Measurements from ENCODE around the gene ANO4. TPM values are rescaled to one million over a fixed set of nuclear protein-coding genes. Genes with fewer than 3 reads are reported as not detected.
"Not testable (repeated sequence)": the region's sequence is repeated elsewhere in the genome, so short reads cannot be mapped to it uniquely, and the experiment has no call there.

ANO4 gene
- total RNA-seq, 1 experiment from 2014 or later = not detected

GRCh38 chr12:101039848-101040531 is 245.4 kb downstream of the ANO4 start:
- no peak for DNase-seq (ENCODE audit: low spot score)

GRCh38 chr12:101040936-101041335 is 246.4 kb downstream of the ANO4 start:
- DNase-seq (ENCODE audit: low spot score) = no peak

- DNase-seq (ENCODE audit: low spot score) = no peak
Measured at GRCh38 chr12:101042211-101042610, 247.6 kb downstream of the ANO4 start.

GRCh38 chr12:101044512-101045059 is 250.0 kb downstream of the ANO4 start:
- DNase-seq (ENCODE audit: low spot score) = no peak

DNA sequence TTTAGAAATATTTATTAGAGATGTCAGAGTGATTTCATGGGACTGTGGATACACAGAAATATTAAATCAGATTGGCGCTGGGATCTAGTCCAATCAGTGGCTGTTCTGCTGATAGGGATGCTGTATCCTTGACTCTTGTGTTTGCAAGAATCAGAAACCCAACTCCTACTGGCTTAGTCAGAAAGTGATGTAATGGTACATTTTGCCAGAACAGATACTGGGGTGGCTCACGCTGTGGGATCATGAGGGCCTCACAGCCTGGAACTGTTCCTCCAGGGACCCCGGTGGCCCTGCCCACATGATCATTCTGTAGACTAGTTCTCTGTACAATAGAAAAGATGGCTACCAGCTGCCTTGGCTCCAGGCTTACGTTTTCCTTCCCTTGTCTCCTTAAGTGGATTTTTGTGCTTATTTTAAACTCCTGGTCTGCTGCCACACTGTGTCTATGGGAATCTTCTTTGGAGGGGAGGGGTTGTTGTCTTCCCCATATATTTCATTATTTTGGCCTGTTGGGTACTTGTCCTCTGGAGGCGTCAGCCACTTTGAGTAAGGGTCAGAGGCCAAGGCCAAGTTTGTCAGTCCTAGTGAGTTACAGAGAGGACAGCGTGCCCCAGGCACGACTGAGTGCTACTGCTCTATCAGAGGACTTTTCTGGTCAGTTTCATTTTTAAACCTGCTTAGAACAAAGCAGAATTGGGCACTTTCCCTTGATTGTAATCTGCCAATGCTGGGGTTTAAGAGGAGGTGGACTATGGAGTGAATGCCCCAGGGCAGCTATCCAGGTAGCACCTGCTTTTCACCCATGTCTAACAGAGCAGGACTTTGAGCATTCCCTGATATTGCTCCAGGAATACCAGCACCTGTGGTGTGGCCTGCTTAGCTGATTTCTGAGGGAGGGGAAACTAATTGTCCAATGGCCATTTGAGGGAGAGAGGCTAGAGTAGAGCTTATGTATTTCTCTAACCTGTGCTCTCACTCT is 251.2 kb downstream of the ANO4 start:
- no peak for DNase-seq (ENCODE audit: low spot score)

DNA sequence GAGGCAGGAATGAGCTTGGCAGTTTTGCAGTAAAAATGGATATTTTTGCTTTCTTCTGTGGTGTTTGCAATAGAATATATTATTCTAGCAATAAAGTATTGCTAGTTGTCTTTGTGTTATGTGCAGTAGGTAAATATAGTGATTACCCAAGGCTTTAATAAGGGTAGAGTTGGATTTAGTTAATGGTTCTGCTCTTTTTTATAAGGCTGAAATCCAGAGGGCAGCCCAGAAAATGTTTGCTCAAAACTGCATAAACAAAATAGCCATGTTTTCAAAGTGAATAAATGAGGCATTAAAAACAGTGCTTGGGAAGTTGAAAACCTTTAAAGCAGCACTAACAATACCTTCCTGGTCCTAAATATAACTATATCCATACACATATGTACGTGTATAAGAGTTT is 253.1 kb downstream of the ANO4 start:
- no peak for DNase-seq (ENCODE audit: low spot score)

- no peak for DNase-seq (ENCODE audit: low spot score)
Measured at GRCh38 chr12:101050631-101051030, 256.1 kb downstream of the ANO4 start.

- DNase-seq (ENCODE audit: low spot score) = no peak
Measured at GRCh38 chr12:101051151-101051550, 256.6 kb downstream of the ANO4 start.

- peak; percentile 96 for DNase-seq (ENCODE audit: low spot score)
Measured at GRCh38 chr12:101051901-101052550, 257.4 kb downstream of the ANO4 start.

GRCh38 chr12:101053203-101053602 is 258.6 kb downstream of the ANO4 start:
- no peak for DNase-seq (ENCODE audit: low spot score)

- DNase-seq (ENCODE audit: low spot score) = no peak
Measured at GRCh38 chr12:101055940-101056339, 261.4 kb downstream of the ANO4 start.

- not testable (repeated sequence) for DNase-seq (ENCODE audit: low spot score)
Measured at GRCh38 chr12:101062508-101062907, 267.9 kb downstream of the ANO4 start.

GRCh38 chr12:101064721-101065120 is 270.1 kb downstream of the ANO4 start:
- no peak for DNase-seq (ENCODE audit: low spot score)

- DNase-seq (ENCODE audit: low spot score) = no peak
Measured at GRCh38 chr12:101066489-101066888, 271.9 kb downstream of the ANO4 start.

- DNase-seq (ENCODE audit: low spot score) = no peak
Measured at GRCh38 chr12:101068402-101068801, 273.8 kb downstream of the ANO4 start.

DNA sequence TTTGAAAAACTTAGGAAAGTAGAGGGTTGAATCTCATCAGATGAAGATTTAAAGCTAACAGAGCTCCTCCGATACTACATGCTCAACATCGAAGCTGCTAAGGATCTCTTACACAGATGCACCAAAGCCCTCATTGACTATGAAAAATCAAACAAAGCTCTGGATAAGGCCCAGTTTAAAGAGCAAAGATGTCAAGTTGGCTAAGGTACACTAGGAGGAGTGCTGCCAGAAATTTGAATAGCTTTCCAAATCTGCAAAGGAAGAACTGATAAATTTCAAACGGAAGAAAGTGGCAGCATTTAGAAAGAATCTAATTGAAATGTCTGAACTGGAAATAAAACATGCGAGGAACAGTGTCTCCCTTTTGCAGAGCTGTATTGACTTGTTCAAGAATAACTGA is 274.3 kb downstream of the ANO4 start:
- no peak for DNase-seq (ENCODE audit: low spot score)

- DNase-seq (ENCODE audit: low spot score) = no peak
Measured at GRCh38 chr12:101074940-101075680, 280.5 kb downstream of the ANO4 start.

DNA sequence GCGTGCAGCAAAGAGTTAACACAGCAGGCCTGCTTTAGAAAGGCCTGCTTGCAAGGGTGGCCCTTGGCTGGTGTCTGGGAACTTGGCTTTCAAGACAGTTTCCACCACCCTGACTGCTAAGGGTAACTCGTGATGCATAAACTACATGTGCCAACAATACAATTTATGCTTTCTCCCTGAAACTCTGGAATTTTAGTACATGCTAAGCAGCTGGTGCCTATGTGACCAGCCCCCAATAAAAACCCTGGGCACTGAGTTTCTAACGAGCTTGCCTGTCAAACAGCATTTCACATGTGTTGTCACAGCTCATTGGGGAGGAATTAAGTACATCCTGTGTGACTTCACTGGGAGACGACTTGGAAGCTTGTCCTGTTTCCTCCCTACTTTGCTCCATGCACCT is 282.3 kb downstream of the ANO4 start:
- DNase-seq (ENCODE audit: low spot score) = peak; percentile 12

GRCh38 chr12:101077791-101078528 is 283.4 kb downstream of the ANO4 start:
- no peak for DNase-seq (ENCODE audit: low spot score)

GRCh38 chr12:101078536-101079285 is 284.1 kb downstream of the ANO4 start:
- DNase-seq (ENCODE audit: low spot score) = no peak
